Gastrocnemius medialis (tissue), 4 donors: ENCODE results near the gene IQCH.

Experiments
- CTCF ChIP-seq, 5 experiments: fragments of 450-650 bp in 3 of 5; fragments of 200-600 bp in 2 of 5; sonication (generic) in 2 of 5; IDR thresholded peaks in 4 of 5; conservative IDR thresholded peaks in 1 of 5; 1 replicate in 4 of 5; 2 replicates in 1 of 5; pipeline ENCODE4 v1.5.1; 2016 to 2019; ENCODE audit warnings: antibody characterized with exemption in 5 of 5, mild to moderate bottlenecking in 3 of 5, moderate library complexity in 3 of 5
- POLR2A ChIP-seq, 2 donors: fragments of 450-650 bp; IDR thresholded peaks; one replicate each; pipeline ENCODE4 v1.6.1; 2017; ENCODE audit warnings: antibody characterized with exemption in 2 of 2, mild to moderate bottlenecking in 2 of 2, moderate library complexity in 2 of 2

GRCh38 chr15:67416891-67417290, 162.3 kb downstream of the IQCH start:
- no peak for TF ChIP-seq CTCF (IDR thresholded peaks at IDR 0.05 in 4 of 5, conservative IDR thresholded peaks at IDR 0.05 in 1 of 5)
- TF ChIP-seq POLR2A (IDR thresholded peaks at IDR 0.05) = no peak
